ENCODE data around the gene SPAG17.
"Not testable (repeated sequence)": the region's sequence is repeated elsewhere in the genome, so short reads cannot be mapped to it uniquely, and the experiment has no call there.

The SPAG17 gene

GRCh38 chr1:117929343-117930172 is 255.5 kb downstream of the SPAG17 start, which contains the start of the genes GDAP2 and WDR3:
Gene GDAP2 (minus strand): TSS chr1:117929621. CDS start chr1:117920357, 9,264 bp downstream.
Gene WDR3 (plus strand): TSS chr1:117929739. CDS start chr1:117933320, 3,581 bp downstream.
- peak; percentile 99 for DNase-seq (ENCODE audit: low read depth)
- no peaks in the 10 kb centered on the region for H3K9me3 ChIP-seq (ENCODE audit: control insufficient read depth, low read length)

DNA sequence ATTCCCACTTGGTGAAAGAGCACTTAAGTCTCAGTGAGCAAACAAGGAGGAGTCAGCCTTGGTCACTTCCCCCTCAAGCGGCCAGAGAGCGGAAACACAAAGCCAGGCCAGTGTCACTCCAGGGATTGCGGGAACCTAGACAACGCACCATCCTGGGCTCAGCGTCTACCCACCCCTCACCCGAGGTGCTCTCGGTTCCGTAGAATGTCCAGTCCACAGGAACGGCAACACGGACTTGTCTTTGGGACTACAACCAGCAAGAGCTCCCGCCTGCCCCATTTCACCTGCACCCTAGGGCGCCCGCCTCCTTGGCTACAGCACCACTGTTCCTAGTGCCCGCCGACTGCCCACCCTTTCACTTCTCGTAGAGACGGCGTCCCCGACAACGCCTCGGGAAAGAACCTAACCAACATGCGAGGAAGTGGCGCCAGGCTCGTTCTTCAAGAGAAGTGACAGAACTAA is 256.1 kb downstream of the SPAG17 start:
- peak overlapping the region; percentile 95 for H3K9ac ChIP-seq (ENCODE audit: low read length)
- peaks cover 49% of the 10 kb centered on the region for H3K4me1 ChIP-seq (ENCODE audit: control insufficient read depth, insufficient read depth, low read length)
- H3K36me3 ChIP-seq (ENCODE audit: control insufficient read depth, insufficient read depth, low read length, severe bottlenecking) = peaks cover 6% of the 10 kb centered on the region
- no peaks in the 10 kb centered on the region for H3K9me3 ChIP-seq (ENCODE audit: control insufficient read depth, low read length)
- H3K27me3 ChIP-seq (replicated peaks; ENCODE audit: control insufficient read depth, insufficient read depth, low read length) = no peaks in the 10 kb centered on the region
- peak overlapping the region; percentile 98 for H3K4me3 ChIP-seq (ENCODE audit: low read length)
- DNase-seq (ENCODE audit: low read depth) = peak; percentile 81

More at GRCh38 chr1:117929343-117930172, 255.5 kb downstream of the SPAG17 start, which contains the start of the genes GDAP2 and WDR3:
- H3K4me3 ChIP-seq (ENCODE audit: low read length) = peak within 1 kb of the TSS; percentile 98
- H3K4me1 ChIP-seq (ENCODE audit: control insufficient read depth, insufficient read depth, low read length) = peaks cover 50% of the 10 kb centered on the region
- peaks cover 9% of the 10 kb centered on the region for H3K36me3 ChIP-seq (ENCODE audit: control insufficient read depth, insufficient read depth, low read length, severe bottlenecking)
- H3K9ac ChIP-seq (ENCODE audit: low read length) = peak within 1 kb of the TSS; percentile 95
- no peaks in the 10 kb centered on the region for H3K27me3 ChIP-seq (replicated peaks; ENCODE audit: control insufficient read depth, insufficient read depth, low read length)

GRCh38 chr1:117925981-117926380 is 259.0 kb downstream of the SPAG17 start:
- Histone ChIP-seq H3K36me3 (ENCODE audit: control insufficient read depth, insufficient read depth, low read length, severe bottlenecking) (peaks cover 8% of the 10 kb centered on the region), H3K9ac (ENCODE audit: low read length) (no peak overlapping the region), H3K4me1 (ENCODE audit: control insufficient read depth, insufficient read depth, low read length) (peaks cover 24% of the 10 kb centered on the region), H3K9me3 (ENCODE audit: control insufficient read depth, low read length) (no peaks in the 10 kb centered on the region), H3K4me3 (ENCODE audit: low read length) (no peak overlapping the region), H3K27me3 (replicated peaks; ENCODE audit: control insufficient read depth, insufficient read depth, low read length) (no peaks in the 10 kb centered on the region)
- DNase-seq (ENCODE audit: low read depth) = no peak

DNA sequence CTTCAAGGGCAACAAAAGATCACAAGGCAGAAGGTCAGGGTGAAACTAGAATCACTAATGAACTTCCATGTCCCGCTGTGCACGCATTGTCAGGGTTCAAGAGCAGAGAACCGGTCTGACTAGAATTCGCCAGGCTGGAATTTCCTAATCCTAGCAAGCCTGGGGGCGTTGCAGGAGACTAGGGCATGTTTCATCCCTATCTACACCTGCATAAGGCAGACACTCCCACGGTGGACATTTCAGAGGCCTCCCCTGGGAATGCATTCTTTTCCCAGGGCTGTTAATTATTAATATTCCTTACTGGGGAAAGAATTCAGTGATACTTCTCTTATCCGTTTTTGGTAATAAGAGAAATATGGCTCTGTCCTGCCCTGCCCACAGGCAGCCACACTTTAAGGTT is 262.3 kb downstream of the SPAG17 start:
- H3K9ac ChIP-seq (ENCODE audit: low read length); H3K4me3 ChIP-seq (ENCODE audit: low read length); H3K27me3 ChIP-seq (replicated peaks; ENCODE audit: control insufficient read depth, insufficient read depth, low read length); DNase-seq (ENCODE audit: low read depth); H3K9me3 ChIP-seq (ENCODE audit: control insufficient read depth, low read length): not testable (repeated sequence)
- H3K4me1 ChIP-seq (ENCODE audit: control insufficient read depth, insufficient read depth, low read length) = peaks cover 20% of the 10 kb centered on the region
- peaks cover 23% of the 10 kb centered on the region for H3K36me3 ChIP-seq (ENCODE audit: control insufficient read depth, insufficient read depth, low read length, severe bottlenecking)

DNA sequence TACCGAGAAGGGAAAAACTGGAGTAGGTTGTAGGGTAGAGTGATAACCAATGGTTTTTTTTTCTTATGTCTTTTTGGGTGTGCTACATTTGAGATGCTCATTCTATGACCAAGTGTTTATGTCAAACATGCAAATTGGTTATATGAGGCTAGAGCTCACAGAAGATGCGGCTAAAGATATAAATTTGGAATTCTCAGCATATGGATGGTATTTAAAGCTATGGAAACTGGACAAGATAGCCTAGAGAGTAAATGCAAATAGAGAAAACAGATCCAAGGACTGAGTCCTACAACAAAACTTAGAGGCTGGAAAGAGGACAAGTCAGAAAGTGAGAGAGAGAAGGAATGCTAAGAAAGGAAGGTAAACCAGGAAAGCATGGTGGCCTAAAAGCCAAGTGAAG is 263.0 kb downstream of the SPAG17 start:
- Histone ChIP-seq H3K4me1 (ENCODE audit: control insufficient read depth, insufficient read depth, low read length) (peaks cover 13% of the 10 kb centered on the region), H3K9ac (ENCODE audit: low read length) (no peak overlapping the region), H3K4me3 (ENCODE audit: low read length) (no peak overlapping the region), H3K36me3 (ENCODE audit: control insufficient read depth, insufficient read depth, low read length, severe bottlenecking) (peaks cover 31% of the 10 kb centered on the region), H3K9me3 (ENCODE audit: control insufficient read depth, low read length) (no peaks in the 10 kb centered on the region), H3K27me3 (replicated peaks; ENCODE audit: control insufficient read depth, insufficient read depth, low read length) (no peaks in the 10 kb centered on the region)
- DNase-seq (ENCODE audit: low read depth) = no peak

GRCh38 chr1:117919376-117919775 is 265.7 kb downstream of the SPAG17 start:
- Histone ChIP-seq H3K36me3 (ENCODE audit: control insufficient read depth, insufficient read depth, low read length, severe bottlenecking) (peaks cover 53% of the 10 kb centered on the region), H3K9me3 (ENCODE audit: control insufficient read depth, low read length) (no peaks in the 10 kb centered on the region)

GRCh38 chr1:117911051-117911450 is 274.0 kb downstream of the SPAG17 start:
- Histone ChIP-seq H3K9me3 (ENCODE audit: control insufficient read depth, low read length) (no peaks in the 10 kb centered on the region), H3K36me3 (ENCODE audit: control insufficient read depth, insufficient read depth, low read length, severe bottlenecking) (peaks cover 87% of the 10 kb centered on the region), H3K9ac (ENCODE audit: low read length) (no peak overlapping the region), H3K27me3 (replicated peaks; ENCODE audit: control insufficient read depth, insufficient read depth, low read length) (no peaks in the 10 kb centered on the region), H3K4me3 (ENCODE audit: low read length) (no peak overlapping the region), H3K4me1 (ENCODE audit: control insufficient read depth, insufficient read depth, low read length) (no peaks in the 10 kb centered on the region)
- DNase-seq (ENCODE audit: low read depth) = no peak

More at GRCh38 chr1:117919376-117919775, 265.7 kb downstream of the SPAG17 start:
- Histone ChIP-seq H3K4me3 (ENCODE audit: low read length) (no peak overlapping the region), H3K4me1 (ENCODE audit: control insufficient read depth, insufficient read depth, low read length) (peaks cover 9% of the 10 kb centered on the region), H3K27me3 (replicated peaks; ENCODE audit: control insufficient read depth, insufficient read depth, low read length) (no peaks in the 10 kb centered on the region), H3K9ac (ENCODE audit: low read length) (no peak overlapping the region)
- peak; percentile 49 for DNase-seq (ENCODE audit: low read depth)

- Histone ChIP-seq H3K9me3 (ENCODE audit: control insufficient read depth, low read length) (no peaks in the 10 kb centered on the region), H3K4me3 (ENCODE audit: low read length) (no peak overlapping the region), H3K4me1 (ENCODE audit: control insufficient read depth, insufficient read depth, low read length) (no peaks in the 10 kb centered on the region), H3K36me3 (ENCODE audit: control insufficient read depth, insufficient read depth, low read length, severe bottlenecking) (peaks cover 82% of the 10 kb centered on the region), H3K9ac (ENCODE audit: low read length) (no peak overlapping the region), H3K27me3 (replicated peaks; ENCODE audit: control insufficient read depth, insufficient read depth, low read length) (no peaks in the 10 kb centered on the region)
- DNase-seq (ENCODE audit: low read depth) = no peak
Observed at GRCh38 chr1:117905019-117905418, 280.0 kb downstream of the SPAG17 start.

DNA sequence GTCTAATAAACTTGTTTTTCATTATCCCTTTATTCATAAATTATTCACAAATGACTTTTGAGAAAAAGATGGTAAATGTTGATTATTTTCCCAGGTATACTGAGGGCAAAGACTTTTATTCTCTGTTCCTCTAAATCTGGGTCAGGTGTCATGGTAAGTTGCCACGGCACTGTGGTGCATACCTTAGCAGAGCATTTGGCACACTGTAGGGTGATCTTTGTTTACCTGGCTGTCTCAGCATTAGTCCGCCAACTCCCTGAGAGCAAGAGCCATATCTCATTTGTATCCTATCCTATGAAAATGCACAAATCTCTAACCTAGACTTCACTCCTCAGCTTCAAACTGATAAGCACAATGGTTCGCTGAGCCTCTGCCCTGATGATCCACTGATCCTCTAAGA is 280.5 kb downstream of the SPAG17 start:
- Histone ChIP-seq H3K9me3 (ENCODE audit: control insufficient read depth, low read length) (no peaks in the 10 kb centered on the region), H3K4me3 (ENCODE audit: low read length) (no peak overlapping the region), H3K9ac (ENCODE audit: low read length) (no peak overlapping the region), H3K36me3 (ENCODE audit: control insufficient read depth, insufficient read depth, low read length, severe bottlenecking) (peaks cover 80% of the 10 kb centered on the region), H3K27me3 (replicated peaks; ENCODE audit: control insufficient read depth, insufficient read depth, low read length) (no peaks in the 10 kb centered on the region), H3K4me1 (ENCODE audit: control insufficient read depth, insufficient read depth, low read length) (no peaks in the 10 kb centered on the region)
- no peak for DNase-seq (ENCODE audit: low read depth)
